Anterior cingulate cortex (tissue), 58 donors: ENCODE results near the gene PEG3.
A peak's percentile ranks its signal among the peaks of the same experiment; 100 is the strongest.

Source experiments
- DNase-seq, 58 donors: peaks; one replicate each; lab custom pipeline; 2025; lab: John Stamatoyannopoulos, UW

The PEG3 gene

DNA sequence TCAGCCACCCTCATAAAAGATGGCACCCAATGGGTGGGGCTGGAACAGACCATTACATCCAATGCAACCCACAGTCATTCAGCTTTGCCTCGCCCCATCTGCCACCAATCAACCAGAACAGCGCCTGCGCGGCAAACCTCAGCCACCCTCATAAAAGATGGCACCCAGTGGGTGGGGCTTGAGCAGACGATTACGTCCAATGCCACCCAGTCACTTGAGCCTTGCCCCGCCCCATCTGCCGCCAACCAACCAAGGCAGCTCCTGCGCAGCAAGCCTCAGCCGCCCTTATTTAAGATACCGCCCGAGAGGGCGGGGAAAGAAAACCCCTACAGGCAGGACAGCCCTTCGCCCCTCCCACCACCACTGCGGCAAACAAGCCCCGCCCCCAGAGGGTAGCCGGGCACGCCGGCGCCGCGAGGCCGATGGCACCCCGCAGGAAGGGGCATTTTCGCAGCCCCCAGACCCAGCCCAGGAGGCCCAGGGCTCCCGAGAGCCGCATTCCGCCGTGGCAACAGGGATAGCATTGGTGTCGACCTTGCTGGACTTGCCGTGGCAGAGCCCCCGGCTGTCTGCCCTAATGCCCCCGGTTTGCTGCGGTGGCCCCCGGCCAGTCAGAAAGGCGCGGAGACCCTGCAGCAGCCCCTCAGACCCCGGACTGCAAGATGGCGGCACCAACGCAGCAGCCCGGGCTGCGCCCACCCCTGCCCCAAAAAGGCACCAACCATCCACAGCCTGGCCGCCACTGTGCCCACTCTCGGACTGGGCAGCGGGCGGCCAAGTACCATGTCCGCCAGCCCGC lies 675 bp downstream of the PEG3 start:
- DNase-seq: peak in 57 of 58 donors; percentile 65 to 100 (median 99)

DNA sequence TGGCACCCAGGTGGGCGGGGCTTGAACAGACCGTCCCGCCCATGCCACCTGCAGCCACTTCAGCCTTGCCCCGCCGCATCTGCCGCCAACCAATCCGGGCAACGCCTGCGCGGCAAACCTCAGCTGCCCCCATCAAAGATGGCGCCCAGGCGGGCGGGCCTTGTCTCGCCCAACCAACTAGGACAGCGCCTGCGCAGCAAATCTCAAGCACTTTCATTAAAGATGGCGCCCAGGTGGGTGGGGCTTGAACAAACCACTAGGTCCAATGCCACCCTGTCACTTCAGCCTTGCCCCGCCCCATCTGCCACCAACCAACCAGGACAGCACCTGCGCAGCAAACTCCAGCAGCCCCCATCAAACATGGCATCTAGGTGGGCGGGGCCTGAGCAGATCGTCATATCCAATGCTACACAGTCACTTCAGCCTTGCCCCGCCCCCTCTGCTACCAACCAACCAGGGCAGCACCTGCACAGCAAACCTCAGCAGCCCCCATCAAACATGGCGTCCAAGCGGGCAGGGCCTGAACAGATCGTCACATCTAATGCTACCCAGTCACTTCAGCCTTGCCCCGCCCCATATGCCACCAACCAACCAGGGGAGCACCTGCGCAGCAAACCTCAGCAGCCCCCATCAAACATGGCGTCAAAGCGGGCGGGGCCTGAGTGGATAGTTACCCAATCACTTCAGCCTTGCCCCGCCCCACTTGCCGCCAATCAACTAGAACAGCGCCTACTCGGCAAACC lies 1.4 kb downstream of the PEG3 start:
- DNase-seq: peak; percentile 63 to 100 (median 99)

DNA sequence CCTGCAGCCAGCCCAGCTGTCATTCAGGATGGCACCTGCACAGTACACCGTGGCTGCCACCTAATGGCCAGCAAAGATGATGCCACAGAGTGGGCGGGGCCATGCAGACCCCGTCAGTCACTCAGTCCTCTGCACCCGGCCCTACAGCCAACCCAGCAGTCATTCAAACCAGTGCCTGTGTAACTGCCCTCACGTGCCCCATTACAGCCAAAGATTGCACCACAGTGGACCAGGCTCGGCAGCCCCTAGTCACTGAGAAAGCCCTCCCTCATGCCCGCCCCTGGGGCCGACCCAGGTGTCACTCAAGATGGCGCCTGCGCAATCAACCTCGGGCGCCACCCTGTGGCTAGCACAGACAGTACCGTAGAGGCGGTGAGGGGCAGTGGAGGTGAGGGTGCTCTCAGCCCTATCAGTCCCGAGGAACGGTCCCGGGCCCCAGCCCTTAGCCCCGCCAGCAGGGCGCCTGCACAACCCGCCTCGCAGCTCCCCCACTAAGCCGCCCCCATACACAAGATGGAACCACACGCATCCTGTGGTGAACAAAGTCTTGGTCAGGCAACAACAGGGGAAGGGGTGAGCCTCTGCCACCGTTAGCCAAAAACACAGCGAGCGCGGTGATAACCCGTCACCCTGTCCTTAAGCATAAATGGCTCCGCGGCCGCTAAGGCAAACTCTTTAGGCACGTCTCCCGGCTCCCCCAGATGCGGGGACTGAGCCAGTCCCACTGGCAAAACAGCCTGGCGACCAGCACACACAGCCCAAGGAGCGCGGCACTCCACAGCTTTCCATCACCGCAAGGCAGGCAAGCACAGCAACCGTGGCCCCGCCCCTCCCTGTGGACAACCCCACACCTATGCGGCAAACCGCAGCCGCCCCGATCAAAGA lies 2.3 kb downstream of the PEG3 start:
- DNase-seq: peak; percentile 36 to 93 (median 82)

DNA sequence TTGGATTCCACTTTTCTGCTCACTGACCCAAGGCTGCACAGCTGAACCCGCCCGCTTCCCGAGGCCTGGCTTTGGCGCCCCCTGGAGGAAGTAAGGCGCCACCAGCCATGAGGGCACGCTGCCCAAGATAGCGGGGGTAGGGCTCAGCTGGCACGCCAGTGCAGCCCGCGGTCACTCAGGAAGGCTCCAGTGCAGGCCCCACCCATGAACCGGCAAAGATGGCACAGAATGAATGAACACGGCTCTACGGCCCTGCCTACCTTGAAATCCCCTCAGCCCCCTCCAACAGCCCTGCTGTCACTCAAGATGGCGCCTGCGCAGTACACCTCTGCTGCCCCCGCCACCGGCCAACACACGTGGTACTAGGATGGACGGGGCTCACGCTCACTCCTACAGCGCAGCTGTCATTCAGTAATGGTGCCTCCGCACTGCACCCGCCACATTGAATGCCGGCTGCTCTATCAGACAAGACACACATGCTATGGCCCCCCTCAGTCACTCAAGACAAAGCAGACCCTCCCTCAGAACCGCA lies 3.0 kb downstream of the PEG3 start:
- peak; percentile 49 to 93 (median 82) for DNase-seq

DNA sequence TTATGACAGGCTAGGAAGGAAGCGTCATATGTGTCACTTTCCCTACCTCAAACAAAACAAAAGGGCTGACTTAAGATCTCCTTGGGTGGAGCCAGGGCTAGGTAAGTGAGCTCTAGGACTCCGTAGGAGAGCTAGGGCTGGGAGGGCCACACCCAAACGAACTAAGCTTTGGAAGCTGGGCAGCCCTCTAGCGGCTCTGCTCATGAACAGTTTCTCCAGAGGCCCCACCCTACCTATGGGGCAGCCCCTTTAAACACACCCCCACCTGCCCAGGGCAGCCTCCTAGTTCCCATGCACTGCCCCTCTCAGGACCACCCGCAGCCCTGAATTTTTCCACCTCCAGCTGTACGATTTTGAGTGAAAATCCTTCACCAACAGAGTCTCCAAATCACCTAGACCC lies 3.5 kb downstream of the PEG3 start:
- DNase-seq: peak in 7 of 58 donors; percentile 5 to 40 (median 12)

DNA sequence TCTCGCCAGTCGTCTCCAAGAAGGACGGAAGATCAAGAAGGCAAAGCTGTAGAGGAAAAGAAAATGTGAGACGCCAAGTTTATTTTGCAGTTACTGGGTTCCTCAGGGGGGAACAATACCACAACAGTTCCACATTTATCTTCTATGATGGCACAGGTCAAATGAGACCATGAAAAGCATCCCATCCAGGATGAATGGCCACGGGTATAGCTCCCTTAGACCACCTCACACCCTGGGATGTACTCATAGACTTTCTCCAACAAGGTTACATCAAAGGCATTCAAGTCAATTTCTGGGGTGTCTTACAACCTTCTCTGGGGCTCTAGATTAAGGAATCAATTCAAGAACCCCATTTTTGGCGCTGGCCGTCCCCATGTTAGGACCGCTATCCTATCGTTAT lies 4.5 kb downstream of the PEG3 start:
- DNase-seq: no peak

DNA sequence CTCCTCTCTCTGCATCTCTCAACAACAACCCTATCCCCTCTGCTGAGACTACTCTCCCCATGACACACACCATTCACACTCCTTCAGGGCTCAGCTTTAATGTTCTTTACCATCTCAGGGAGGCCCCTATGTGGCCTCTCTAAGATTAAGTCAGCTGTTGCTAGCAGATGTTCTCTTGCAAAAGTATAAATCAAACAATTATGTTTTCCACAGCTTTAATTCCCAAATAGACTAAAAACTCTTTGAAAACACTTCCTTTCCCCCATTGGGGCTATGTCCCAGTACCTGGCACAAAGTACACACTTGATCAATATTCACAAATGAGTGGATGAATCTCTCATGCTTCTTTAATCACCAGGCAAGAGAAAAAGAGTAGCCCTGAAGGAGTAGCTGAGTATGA lies 5.1 kb downstream of the PEG3 start:
- no peak for DNase-seq

DNA sequence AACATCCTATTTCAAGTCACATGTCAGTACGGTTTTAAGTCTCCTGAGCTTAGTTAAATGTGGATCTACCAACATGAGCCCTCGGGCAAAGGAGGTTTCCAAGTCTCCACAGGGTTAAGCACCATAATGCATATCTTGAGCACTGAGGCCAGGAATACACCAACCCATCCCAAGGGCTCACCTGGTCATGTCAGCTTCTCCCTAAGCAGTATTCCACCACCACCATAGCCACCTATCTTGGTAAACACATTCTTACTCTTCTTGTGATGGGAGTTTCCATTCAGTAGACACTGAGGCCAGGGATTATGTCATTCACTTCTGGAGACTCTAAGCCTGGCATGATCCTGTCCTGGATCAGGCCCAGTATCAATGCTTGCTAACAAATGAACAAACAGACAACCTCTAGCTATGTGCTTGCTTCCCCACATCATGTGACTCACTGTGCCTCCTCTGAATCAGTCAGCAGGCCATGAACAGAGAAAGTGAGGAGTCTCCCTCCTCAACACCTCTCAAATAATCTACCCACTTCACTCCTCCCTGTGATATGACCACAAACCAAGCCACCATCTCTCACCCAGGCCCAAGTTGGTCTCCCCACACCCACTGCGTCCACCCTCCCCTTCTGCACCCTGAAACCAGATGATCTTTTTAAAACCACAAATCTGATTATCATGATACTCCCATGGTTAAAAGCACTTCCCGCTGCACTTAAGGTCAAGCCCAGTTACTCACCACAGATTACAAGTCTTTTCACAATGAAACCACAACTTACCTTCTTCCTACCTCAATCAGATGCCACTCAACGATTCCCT lies 5.8 kb downstream of the PEG3 start:
- DNase-seq: no peak

DNA sequence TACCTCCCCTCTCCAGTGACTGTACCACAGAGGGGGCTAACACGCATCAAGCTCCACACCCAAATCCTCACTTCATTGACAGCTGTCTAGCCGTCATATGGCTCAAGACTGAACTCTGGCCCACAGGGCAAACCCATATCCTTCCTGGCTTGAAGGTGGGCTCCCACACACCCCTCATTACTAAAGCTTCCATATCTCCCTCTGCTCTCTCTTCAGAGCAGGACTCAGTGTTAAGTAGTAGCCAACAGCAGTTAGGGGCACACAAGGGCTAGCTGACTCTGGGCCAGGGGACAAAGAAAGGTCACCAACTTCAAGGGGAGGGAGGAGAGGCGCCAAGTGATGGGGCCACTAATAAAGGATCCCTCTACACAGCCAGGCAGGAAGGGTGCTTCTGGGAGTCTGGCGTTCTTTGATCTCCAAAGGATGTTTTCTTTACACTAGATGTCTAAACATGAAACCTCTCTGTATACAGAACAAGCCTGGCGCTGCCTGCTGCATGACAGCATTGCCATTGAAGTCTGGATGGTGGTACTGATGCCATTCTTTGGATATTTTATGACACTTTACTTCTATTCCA lies 8.1 kb downstream of the PEG3 start:
- no peak for DNase-seq

DNA sequence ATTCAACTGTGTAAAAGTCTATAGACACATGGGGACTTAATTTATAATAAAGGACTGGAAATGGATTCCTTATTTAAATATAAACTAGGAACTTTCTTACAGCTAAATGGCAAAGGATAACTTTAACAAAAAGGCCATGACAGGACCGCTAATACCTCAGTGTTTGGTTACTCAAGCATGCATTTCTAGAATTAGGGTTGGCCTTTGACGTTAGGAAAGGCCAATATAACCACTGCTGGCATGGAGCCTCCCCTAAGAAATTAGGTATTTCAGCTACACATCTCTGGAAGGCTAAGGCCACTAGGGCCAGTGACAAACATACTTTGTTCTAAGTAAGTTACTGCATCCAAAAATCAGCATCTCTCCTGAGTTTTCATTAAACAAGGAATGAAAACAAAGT lies 9.3 kb downstream of the PEG3 start:
- DNase-seq: no peak

DNA sequence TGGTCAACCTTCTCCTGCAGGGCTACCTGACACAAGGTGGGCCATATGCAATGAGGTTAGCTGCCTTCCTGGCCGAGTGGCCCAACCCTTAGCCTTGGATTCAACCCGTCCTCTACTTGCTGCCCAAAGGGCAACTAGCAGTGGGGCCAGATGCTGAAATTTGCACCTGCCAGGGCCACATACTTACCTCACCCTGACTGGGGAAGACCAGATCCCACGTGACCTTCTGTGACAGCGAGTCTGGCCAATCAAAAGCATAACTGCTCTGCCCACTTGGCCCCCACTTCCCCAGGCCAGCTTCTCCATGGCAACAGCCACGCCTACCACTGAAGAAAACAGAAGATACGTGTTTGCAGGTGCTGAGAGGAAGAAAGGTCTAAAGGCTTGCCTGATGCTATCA lies 10.9 kb downstream of the PEG3 start:
- no peak for DNase-seq

DNA sequence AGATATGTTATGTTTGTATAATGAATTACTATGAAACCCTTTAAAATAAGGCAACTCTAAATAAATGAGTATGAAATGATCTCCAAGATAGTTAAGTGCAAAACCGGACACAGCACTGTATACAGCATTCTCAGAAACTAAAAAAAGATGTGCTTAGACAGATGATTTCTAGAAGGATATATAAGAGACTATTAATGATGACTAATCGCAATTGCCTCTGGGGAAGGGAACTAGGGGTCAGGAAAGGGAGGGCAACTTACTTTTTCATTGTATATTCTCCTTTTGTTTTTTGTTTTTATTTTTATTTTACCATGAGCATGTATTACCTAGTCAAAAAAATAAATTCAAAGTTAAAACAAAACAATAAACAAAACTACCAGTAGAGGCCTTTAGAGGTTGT lies 12.8 kb downstream of the PEG3 start:
- DNase-seq: no peak

DNA sequence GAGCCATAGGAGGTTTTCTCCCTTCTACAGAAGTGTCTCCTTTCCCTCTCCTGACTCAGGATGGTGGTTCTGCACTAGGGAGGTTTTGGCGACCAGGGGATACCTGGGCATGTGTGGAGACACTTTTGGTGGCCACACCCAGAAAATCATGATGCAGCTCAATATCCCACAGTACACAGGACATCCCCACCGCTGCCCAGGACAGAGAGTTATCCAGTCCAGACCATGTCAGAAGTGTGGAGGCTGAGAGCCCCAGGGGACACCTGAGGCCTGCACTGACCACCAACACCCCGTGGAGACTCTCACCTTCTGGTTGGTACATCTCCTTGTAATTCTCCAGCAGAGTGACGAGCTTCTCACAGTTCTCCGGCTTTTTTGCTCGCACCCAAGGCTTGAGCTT lies 16.6 kb downstream of the PEG3 start:
- no peak for DNase-seq

DNA sequence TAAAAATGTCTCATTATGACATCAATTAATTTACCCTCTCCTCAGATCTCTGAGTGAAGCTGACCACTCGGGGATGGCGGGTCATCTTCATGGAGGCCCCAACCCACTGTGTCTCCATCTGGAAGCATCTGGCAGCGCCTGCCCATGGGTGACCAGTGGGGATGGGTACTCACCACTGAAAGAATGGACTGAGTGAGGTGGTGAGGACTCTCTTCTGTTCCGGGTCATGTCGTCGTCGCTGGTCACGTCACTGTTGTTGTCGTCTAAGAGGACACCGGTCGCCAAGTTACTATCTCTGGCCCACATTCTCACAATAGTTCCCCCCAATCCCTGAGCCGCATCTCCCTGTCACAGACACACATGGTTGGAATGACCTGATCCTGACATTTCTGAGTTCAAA lies 17.1 kb downstream of the PEG3 start:
- no peak for DNase-seq

DNA sequence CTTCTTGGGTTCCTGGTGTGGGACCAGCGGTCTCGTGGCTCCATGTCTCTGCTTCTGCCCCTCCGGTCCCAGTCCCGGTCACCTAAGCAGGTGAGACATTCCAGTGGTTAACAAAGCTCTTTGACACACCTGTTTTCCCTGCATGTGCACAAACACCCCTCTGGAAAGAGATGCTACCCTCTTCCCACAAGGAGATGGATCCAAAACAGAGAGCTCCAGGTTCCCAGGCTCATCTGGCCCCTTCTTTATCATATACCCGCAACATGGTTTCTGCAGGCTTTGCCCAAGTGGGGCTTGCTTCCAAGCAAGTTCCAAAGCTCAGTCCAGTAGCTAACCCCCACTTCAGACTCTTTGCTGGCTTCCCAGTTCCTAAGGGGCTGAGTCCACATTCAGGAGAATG lies 17.8 kb downstream of the PEG3 start:
- no peak for DNase-seq

DNA sequence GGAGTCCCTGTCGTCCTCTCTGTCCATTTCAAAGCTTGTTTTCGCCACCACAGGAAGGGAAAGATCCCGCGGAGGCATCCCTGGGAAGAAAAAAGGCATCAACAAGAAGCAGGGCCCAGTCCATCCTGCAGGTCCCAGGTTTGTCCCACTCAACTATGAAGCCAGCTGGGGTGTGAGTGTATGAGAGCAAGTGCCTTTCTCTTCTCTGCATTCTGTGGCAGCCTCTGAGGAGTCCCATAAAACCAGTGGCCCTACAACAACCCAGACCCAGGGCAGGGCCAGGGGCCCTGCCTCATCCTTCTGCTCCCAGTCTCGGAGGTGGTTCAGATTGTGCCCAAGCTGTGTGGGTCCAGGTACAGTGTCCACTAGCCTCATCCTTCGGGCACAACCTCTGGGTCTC lies 18.9 kb downstream of the PEG3 start:
- DNase-seq: no peak

DNA sequence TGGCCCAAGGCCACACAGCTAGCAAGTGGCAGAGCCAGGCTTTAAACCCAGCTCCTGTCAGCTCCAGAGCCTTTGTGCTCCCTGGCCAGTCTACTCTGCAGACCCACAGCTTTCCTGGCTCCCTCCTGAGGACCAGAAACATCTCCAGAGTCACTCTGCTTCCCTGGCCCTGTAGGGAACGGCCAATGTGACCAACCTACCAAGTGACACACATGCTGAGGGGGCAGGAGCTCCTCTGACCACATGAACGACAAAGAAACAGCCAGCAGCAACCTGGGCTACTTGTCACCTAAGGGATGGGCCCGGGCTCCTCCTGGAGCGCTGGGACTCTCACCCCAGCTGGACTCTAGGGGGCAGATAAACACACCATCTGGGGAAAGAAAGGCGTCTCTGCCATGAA lies 19.3 kb downstream of the PEG3 start:
- DNase-seq: no peak

DNA sequence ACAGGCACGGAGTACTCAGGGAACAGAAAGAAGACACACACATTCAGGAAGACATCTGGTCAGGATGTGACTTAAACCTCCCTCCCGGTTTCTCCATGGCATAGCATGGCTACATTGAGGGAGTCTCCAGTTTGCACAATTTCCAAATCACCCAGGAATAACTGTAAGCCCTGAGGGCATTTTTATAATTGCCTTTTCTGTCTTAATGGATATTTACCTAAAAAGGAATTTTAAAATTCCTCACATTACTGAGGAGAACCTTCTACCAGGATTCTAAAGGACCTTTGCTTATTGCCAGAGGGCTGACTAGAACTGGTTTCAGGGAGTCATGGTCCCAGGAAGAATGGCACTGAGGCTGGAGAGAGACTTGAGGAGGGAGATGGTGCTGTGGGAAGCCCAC lies 21.4 kb downstream of the PEG3 start:
- no peak for DNase-seq

DNA sequence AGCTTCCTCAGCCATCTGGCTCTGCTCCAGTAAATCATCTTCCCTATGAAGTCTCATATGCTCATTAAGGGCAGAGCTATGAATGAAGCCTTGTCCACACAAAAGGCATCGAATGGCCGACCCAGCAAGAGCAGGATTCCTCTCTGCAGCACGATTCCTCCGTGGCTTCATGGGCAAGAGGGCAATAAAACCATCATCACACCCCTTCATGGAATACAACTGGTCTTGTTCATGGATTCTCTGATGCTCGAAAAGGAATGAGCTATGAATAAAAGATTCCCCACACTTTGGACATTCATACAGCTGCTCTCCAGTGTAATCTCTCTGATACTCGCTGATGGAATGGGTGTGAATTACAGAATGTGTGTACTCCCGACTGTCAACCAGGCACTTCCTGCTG lies 25.9 kb downstream of the PEG3 start:
- no peak for DNase-seq

DNA sequence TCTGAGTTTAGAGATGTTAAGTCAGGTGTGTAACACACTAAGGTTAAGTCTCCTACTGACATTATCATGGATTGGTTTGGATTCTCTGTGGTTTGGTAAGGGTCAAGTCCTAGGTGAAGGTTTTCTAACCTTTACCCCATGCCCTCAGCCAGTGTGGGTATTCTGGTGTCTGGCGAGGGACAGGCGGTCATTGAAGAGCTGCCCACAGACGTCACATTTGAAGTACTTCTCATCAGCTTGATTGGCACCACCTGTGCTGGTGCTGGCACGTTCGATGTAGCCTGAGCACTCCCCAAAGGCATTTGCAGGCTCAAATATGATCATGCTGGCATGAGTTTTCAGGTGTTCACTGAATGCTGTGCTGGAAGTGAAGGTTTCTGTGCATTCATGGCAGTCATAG lies 27.0 kb downstream of the PEG3 start:
- no peak for DNase-seq
